Endothelial cell of umbilical vein (primary cell): ENCODE measurements around the gene ATG13. TPM values are rescaled to one million over a fixed set of nuclear protein-coding genes. Genes with fewer than 3 reads are reported as not detected.

ENCODE experiments used
- BruUV-seq: library from RNA; stranded (reverse); fragments of 400-500 nt; replicated peaks from 2 replicates; lab custom pipeline; 2021; lab: Mats Ljungman, UMichigan
- CTCF ChIA-PET: fragments of 300-600, 350-600 bp; sonication (Branson Sonifier 250); formaldehyde crosslinking; loops from one replicate; lab custom pipeline; 2021; ENCODE audit warnings: antibody characterized with exemption, inconsistent platforms; lab: Charles Lee
- POLR2A ChIA-PET: fragments of 300-600, 350-600 bp; sonication (Branson Sonifier 250); formaldehyde crosslinking; loops from one replicate; lab custom pipeline; 2021; ENCODE audit warnings: antibody characterized with exemption, inconsistent platforms; lab: Charles Lee
- DNase-seq: peaks from one replicate; pipeline ENCODE4 v3.0.0-alpha.2; 2011; ENCODE audit warnings: low read depth, low spot score
- FAIRE-seq: peaks from 2 replicates; lab custom pipeline; 2011; peaks lifted over from hg19 to GRCh38; lab: Jason Lieb, UNC
- H2AFZ ChIP-seq: 2 replicates; pipeline ENCODE4 v1.6.0; 2012; ENCODE audit warnings: low read depth, low read length, control low read depth, inconsistent platforms
- H3K27ac ChIP-seq: 2 replicates; pipeline ENCODE4 v1.5.1; 2011; ENCODE audit warnings: low read depth, mild to moderate bottlenecking, control low read depth, low read length, moderate library complexity; ENCODE audit not compliant: insufficient read depth
- H3K27me3 ChIP-seq, 2 experiments: 2 replicates each; pipeline versions ENCODE4 v1.6.0 to v1.6.1; 2011; ENCODE audit warnings: low read length in 2 of 2, mixed read lengths in 1 of 2; ENCODE audit not compliant: control insufficient read depth in 2 of 2, insufficient read depth in 2 of 2
- H3K36me3 ChIP-seq, 2 experiments: 2 replicates in 1 of 2; 3 replicates in 1 of 2; pipeline ENCODE4 v1.5.1; 2011; ENCODE audit warnings: low read length in 2 of 2, mild to moderate bottlenecking in 1 of 2, moderate library complexity in 1 of 2; ENCODE audit not compliant: control insufficient read depth in 2 of 2, insufficient read depth in 2 of 2; ENCODE audit errors: extremely low read depth in 1 of 2
- H3K4me1 ChIP-seq: 3 replicates; pipeline ENCODE4 v1.5.1; 2011; ENCODE audit warnings: mild to moderate bottlenecking, low read length; ENCODE audit not compliant: control insufficient read depth, insufficient read depth; ENCODE audit errors: extremely low read depth
- H3K4me2 ChIP-seq: 2 replicates; pipeline ENCODE4 v1.6.1; 2011; ENCODE audit warnings: low read length, control low read depth, mixed read lengths; ENCODE audit not compliant: insufficient read depth
- H3K4me3 ChIP-seq, 3 experiments: fragments of 200-600 bp in 1 of 3; sonication (generic), shearing (Covaris generic) in 1 of 3; replicated peaks in 1 of 3; 2 replicates each; pipeline ENCODE4 v1.5.1; 2011 to 2016; ENCODE audit warnings: control low read depth in 3 of 3, low read length in 3 of 3, mild to moderate bottlenecking in 2 of 3, inconsistent platforms in 1 of 3, low read depth in 1 of 3, moderate library complexity in 1 of 3; ENCODE audit not compliant: insufficient read depth in 1 of 3
- H3K79me2 ChIP-seq: 2 replicates; pipeline ENCODE4 v1.6.0; 2012; ENCODE audit warnings: low read length, inconsistent platforms; ENCODE audit not compliant: control insufficient read depth, insufficient read depth
- H3K9ac ChIP-seq: replicated peaks from 2 replicates; pipeline ENCODE3; 2011; ENCODE audit warnings: low read length, control low read depth; ENCODE audit not compliant: insufficient read depth; ENCODE audit errors: extremely low read depth
- H3K9me1 ChIP-seq: replicated peaks from 3 replicates; pipeline ENCODE4 v1.6.0; 2011; ENCODE audit warnings: mild to moderate bottlenecking, low read length; ENCODE audit not compliant: control insufficient read depth, insufficient read depth; ENCODE audit errors: extremely low read depth
- H3K9me3 ChIP-seq: replicated peaks from 2 replicates; pipeline ENCODE4 v1.5.1; 2012; ENCODE audit warnings: low read length, inconsistent platforms; ENCODE audit not compliant: control insufficient read depth, insufficient read depth
- H4K20me1 ChIP-seq: replicated peaks from 2 replicates; pipeline ENCODE3; 2011; ENCODE audit warnings: mild to moderate bottlenecking, low read length; ENCODE audit not compliant: control insufficient read depth, insufficient read depth; ENCODE audit errors: extremely low read depth
- CTCF ChIP-seq, 2 donors: IDR thresholded peaks; 1 replicate in 1 of 2; 2 replicates in 1 of 2; pipeline ENCODE4 v1.5.1; 2011; ENCODE audit warnings: low read length in 2 of 2, mild to moderate bottlenecking in 2 of 2, moderate library complexity in 2 of 2, control low read depth in 1 of 2, inconsistent platforms in 1 of 2, low read depth in 1 of 2; ENCODE audit not compliant: insufficient read depth in 1 of 2; ENCODE audit errors: extremely low read depth in 1 of 2
- EZH2 ChIP-seq: IDR thresholded peaks from 2 replicates; pipeline ENCODE4 v1.6.1; 2012; ENCODE audit warnings: borderline replicate concordance, low read depth, mild to moderate bottlenecking, moderate library complexity, low read length, inconsistent platforms; ENCODE audit not compliant: severe bottlenecking
- FOS ChIP-seq: IDR thresholded peaks from 2 replicates; pipeline ENCODE4 v1.6.1; 2011; ENCODE audit warnings: mild to moderate bottlenecking, low read length, moderate library complexity, borderline replicate concordance; ENCODE audit not compliant: insufficient read depth
- JUN ChIP-seq: IDR thresholded peaks from 2 replicates; pipeline ENCODE4 v1.6.1; 2011; ENCODE audit warnings: borderline replicate concordance, low read depth; ENCODE audit not compliant: insufficient read length, insufficient read depth
- MAX ChIP-seq: IDR thresholded peaks from 2 replicates; pipeline ENCODE4 v1.6.1; 2011; ENCODE audit not compliant: insufficient read depth, insufficient read length
- MYC ChIP-seq: IDR thresholded peaks from one replicate; pipeline ENCODE4 v1.6.1; 2011; ENCODE audit warnings: mild to moderate bottlenecking, low read depth, low read length
- POLR2A ChIP-seq: IDR thresholded peaks from 2 replicates; pipeline ENCODE4 v1.6.1; 2012; ENCODE audit warnings: low read depth, mild to moderate bottlenecking, control low read depth, low read length
- POLR2AphosphoS5 ChIP-seq: IDR thresholded peaks from 2 replicates; pipeline ENCODE4 v1.6.1; 2012; ENCODE audit warnings: low read depth, mild to moderate bottlenecking, control low read depth, low read length, moderate library complexity; ENCODE audit not compliant: insufficient read depth
- dilution Hi-C: fragments of 300-500 bp; cut with MboI; formaldehyde crosslinking; loops from one replicate; pipeline ENCODE4 v1.15.0; 2019; ENCODE audit warnings: low sequenced_read_pairs; ENCODE audit not compliant: extremely low pct_ligation_motif_present
- intact Hi-C: fragments of 100-400 bp; cut with micrococcal nuclease; formaldehyde crosslinking; loops from one replicate; pipeline ENCODE4 v1.10.0; 2022
- polyA plus RNA-seq, 4 experiments: library from polyadenylated mRNA; depleted of rRNA in 3 of 4; stranded (reverse) in 3 of 4; unstranded in 1 of 4; fragments of >200 nt; gene quantifications; 2 replicates each; pipeline versions ENCODE4 v1.2.1 to v1.2.3, GENCODE V29; 2011 to 2012; ENCODE audit warnings: missing spikeins in 1 of 4
- total RNA-seq: library from RNA; stranded (reverse); gene quantifications from 2 replicates; pipeline ENCODE4 v1.2.3, GENCODE V29; 2021

ATG13 gene
- total and polyA plus RNA-seq, 2 donors (not counting 3 experiments of a cell fraction or from before 2014, with no cell fraction given): 60.1 to 66.5 TPM

GRCh38 chr11:46611526-46612304 lies 5.6 kb upstream of the ATG13 start:
- no peak overlapping the region for H3K9ac ChIP-seq
- no peak for TF ChIP-seq MYC
- TF ChIP-seq FOS: no peak
- TF ChIP-seq JUN: no peak
- no peak for TF ChIP-seq EZH2
- TF ChIP-seq CTCF (IDR thresholded peaks at IDR 0.05; ENCODE audit: extremely low read depth in 1 of 2, insufficient read depth in 1 of 2, low read depth in 1 of 2, low read length in 2 of 2): no peak
- TF ChIP-seq POLR2A: no peak
- no peak for TF ChIP-seq POLR2AphosphoS5
- no peak for TF ChIP-seq MAX

More at GRCh38 chr11:46611526-46612304, 5.6 kb upstream of the ATG13 start:
- FAIRE-seq (no peak), DNase-seq (no peak)
- Histone ChIP-seq H3K9me1 (no peaks in the 10 kb centered on the region), H2AFZ (no peak overlapping the region), H3K4me3 (no peak overlapping the region), H3K4me1 (peaks cover 7% of the 10 kb centered on the region), H3K79me2 (no peaks in the 10 kb centered on the region), H3K27me3 (no peaks in the 10 kb centered on the region), H3K4me2 (no peak overlapping the region), H3K9me3 (no peaks in the 10 kb centered on the region), H3K36me3 (no peaks in the 10 kb centered on the region), H3K27ac (no peak overlapping the region), H4K20me1 (no peaks in the 10 kb centered on the region)
- ChIA-PET POLR2A (no interaction called here), CTCF (interaction anchor here (0.6 to 2.0 kb wide), 7 partner anchors 10 to 121 kb away, joined by 3 to 7 read pairs (median 4); partner anchors contain the start of gene AMBRA1)
- dilution Hi-C loops: no loop called here
- intact Hi-C loops: no loop called here
- no TSS peak for BruUV-seq
